ENCODE measurements around the gene CD200R1.
A peak's percentile ranks its signal among the peaks of the same experiment; 100 is the strongest.

Gene CD200R1

GRCh38 chr3:112948346-112948838 is 26.5 kb downstream of the CD200R1 start:
- Histone ChIP-seq H2AFZ (ENCODE audit: low read depth, low read length, severe bottlenecking) (no peak overlapping the region), H4K20me1 (ENCODE audit: low read depth, low read length) (no peaks in the 10 kb centered on the region), H3K9me2 (replicated peaks; ENCODE audit: insufficient read depth, low read length) (no peaks in the 10 kb centered on the region), H3K4me3 (ENCODE audit: insufficient read depth, low read length, poor library complexity, severe bottlenecking) (no peak overlapping the region), H3K4me2 (ENCODE audit: low read depth, low read length, poor library complexity, severe bottlenecking) (no peak overlapping the region), H3K79me2 (ENCODE audit: insufficient read depth, low read length) (no peaks in the 10 kb centered on the region), H3K36me3 (ENCODE audit: low read length) (0 out of 2 replicates have a peak, but pooled peaks cover 7% of the 10 kb centered on the region), H3K9me3 (ENCODE audit: insufficient read depth, low read length) (0 out of 2 replicates have a peak, but pooled peaks cover 6% of the 10 kb centered on the region), H3K9ac (ENCODE audit: low read length) (no peak overlapping the region), H3K27me3 (ENCODE audit: low read length) (no peaks in the 10 kb centered on the region), H3K27ac (ENCODE audit: low read depth, low read length) (no peak overlapping the region), H3F3A (ENCODE audit: insufficient read depth) (no peaks in the 10 kb centered on the region)
- TF ChIP-seq CTCF (IDR thresholded peaks at IDR 0.05; ENCODE audit: insufficient read depth, low read length, poor library complexity, severe bottlenecking) (no peak), EZH2phosphoT487 (conservative IDR thresholded peaks at IDR 0.05; ENCODE audit: low read length) (no peak)

GRCh38 chr3:112931736-112932521 is 43.0 kb downstream of the CD200R1 start:
- H2AFZ ChIP-seq (ENCODE audit: low read depth, low read length, severe bottlenecking): peak overlapping the region; percentile 23
- no peak overlapping the region for H3K4me3 ChIP-seq (ENCODE audit: insufficient read depth, low read length, poor library complexity, severe bottlenecking)
- no peak overlapping the region for H3K4me2 ChIP-seq (ENCODE audit: low read depth, low read length, poor library complexity, severe bottlenecking)
- H3F3A ChIP-seq (ENCODE audit: insufficient read depth): no peaks in the 10 kb centered on the region
- H3K9ac ChIP-seq (ENCODE audit: low read length): no peak overlapping the region
- H3K9me3 ChIP-seq (ENCODE audit: insufficient read depth, low read length): peaks cover 7% of the 10 kb centered on the region; the same call in 1 of the 2 replicates
- H3K27me3 ChIP-seq (ENCODE audit: low read length): no peaks in the 10 kb centered on the region
- no peak for TF ChIP-seq EZH2phosphoT487 (conservative IDR thresholded peaks at IDR 0.05; ENCODE audit: low read length)
- no peak for TF ChIP-seq CTCF (IDR thresholded peaks at IDR 0.05; ENCODE audit: insufficient read depth, low read length, poor library complexity, severe bottlenecking)
- peaks cover 7% of the 10 kb centered on the region; the same call in 1 of the 2 replicates for H3K36me3 ChIP-seq (ENCODE audit: low read length)
- H3K27ac ChIP-seq (ENCODE audit: low read depth, low read length): no peak overlapping the region
- no peaks in the 10 kb centered on the region for H3K9me2 ChIP-seq (replicated peaks; ENCODE audit: insufficient read depth, low read length)
- H3K79me2 ChIP-seq (ENCODE audit: insufficient read depth, low read length): no peaks in the 10 kb centered on the region
- H4K20me1 ChIP-seq (ENCODE audit: low read depth, low read length): no peaks in the 10 kb centered on the region

- H3K4me2 ChIP-seq (ENCODE audit: low read depth, low read length, poor library complexity, severe bottlenecking): no peak overlapping the region
- H3F3A ChIP-seq (ENCODE audit: insufficient read depth): no peaks in the 10 kb centered on the region
- no peaks in the 10 kb centered on the region for H3K9me2 ChIP-seq (replicated peaks; ENCODE audit: insufficient read depth, low read length)
- peaks cover 7% of the 10 kb centered on the region; the same call in 1 of the 2 replicates for H3K36me3 ChIP-seq (ENCODE audit: low read length)
- TF ChIP-seq EZH2phosphoT487 (conservative IDR thresholded peaks at IDR 0.05; ENCODE audit: low read length): no peak
- no peak for TF ChIP-seq CTCF (IDR thresholded peaks at IDR 0.05; ENCODE audit: insufficient read depth, low read length, poor library complexity, severe bottlenecking)
- peaks cover 7% of the 10 kb centered on the region; the same call in 1 of the 2 replicates for H3K9me3 ChIP-seq (ENCODE audit: insufficient read depth, low read length)
- H2AFZ ChIP-seq (ENCODE audit: low read depth, low read length, severe bottlenecking): no peak overlapping the region
- H3K27me3 ChIP-seq (ENCODE audit: low read length): no peaks in the 10 kb centered on the region
- no peaks in the 10 kb centered on the region for H4K20me1 ChIP-seq (ENCODE audit: low read depth, low read length)
- no peak overlapping the region for H3K27ac ChIP-seq (ENCODE audit: low read depth, low read length)
- no peak overlapping the region for H3K9ac ChIP-seq (ENCODE audit: low read length)
- no peaks in the 10 kb centered on the region for H3K79me2 ChIP-seq (ENCODE audit: insufficient read depth, low read length)
- H3K4me3 ChIP-seq (ENCODE audit: insufficient read depth, low read length, poor library complexity, severe bottlenecking): no peak overlapping the region
Observed at GRCh38 chr3:112930771-112931170, 44.1 kb downstream of the CD200R1 start.

Measured in SU-DHL-6 (cell line).